HCT116 (cell line): ENCODE results near the gene CES1. TPM values are rescaled to one million over a fixed set of nuclear protein-coding genes. Genes with fewer than 3 reads are reported as not detected.
"Not testable (repeated sequence)": the region's sequence is repeated elsewhere in the genome, so short reads cannot be mapped to it uniquely, and the experiment has no call there.

ENCODE experiments used
- ATAC-seq: fragments of 200-7000 bp; cut with Tn5 transposase; 2 replicates; pipeline ENCODE4 v1.9.1; 2020; ENCODE audit warnings: mild to moderate bottlenecking, moderate library complexity
- BruUV-seq: library from RNA; stranded (reverse); fragments of 400-500 nt; replicated peaks from 2 replicates; lab custom pipeline; 2021; lab: Mats Ljungman, UMichigan
- CTCF ChIA-PET: fragments of 300-600 bp; sonication (Branson Sonifier 250); formaldehyde crosslinking; loops from one replicate; lab custom pipeline; 2021; ENCODE audit warnings: antibody characterized with exemption; lab: Charles Lee
- POLR2A ChIA-PET: fragments of 300-600, 350-600 bp; sonication (Branson Sonifier 250); formaldehyde crosslinking; loops from one replicate; lab custom pipeline; 2021; ENCODE audit warnings: antibody characterized with exemption; lab: Charles Lee
- RAD21 ChIA-PET, 2 experiments: fragments of 300-600 bp; sonication (Branson Sonifier 250); formaldehyde crosslinking; loops; one replicate each; lab custom pipeline; 2023; ENCODE audit warnings: low total read pairs in 2 of 2; ENCODE audit not compliant: uncharacterized antibody in 2 of 2, unreplicated experiment in 2 of 2, low non-redundant PET in 1 of 2; lab: Charles Lee
- DNase-seq: peaks from one replicate; pipeline ENCODE4 v3.0.0-alpha.2; 2010; ENCODE audit warnings: low read depth, low spot score
- H2AFZ ChIP-seq: fragments of 200-600 bp; shearing (Covaris generic), sonication (generic); 2 replicates; pipeline ENCODE4 v1.6.1; 2017; ENCODE audit warnings: low read depth, mixed run types, mixed read lengths, antibody characterized with exemption, low read length; ENCODE audit not compliant: poor library complexity, severe bottlenecking
- H3K27ac ChIP-seq: 2 replicates; pipeline ENCODE4 v1.5.1; 2012; ENCODE audit warnings: low read depth, low read length
- H3K27me3 ChIP-seq: fragments of 200-600 bp; sonication (generic); 2 replicates; pipeline ENCODE4 v1.6.1; 2016; ENCODE audit warnings: mixed run types, low read length, mixed read lengths; ENCODE audit not compliant: insufficient read depth
- H3K36me3 ChIP-seq, 2 experiments: fragments of 200-500 bp in 1 of 2; fragments of 200-600 bp in 1 of 2; sonication (Bioruptor generic) in 1 of 2; sonication (generic) in 1 of 2; 2 replicates each; pipeline versions ENCODE4 v1.5.1 to v1.6.1; 2014 to 2016; ENCODE audit warnings: low read length in 2 of 2, inconsistent platforms in 1 of 2, mixed read lengths in 1 of 2, mixed run types in 1 of 2; ENCODE audit not compliant: insufficient read depth in 2 of 2, control insufficient read depth in 1 of 2
- H3K4me1 ChIP-seq, 2 experiments: fragments of 200-600 bp in 1 of 2; sonication (generic) in 1 of 2; 2 replicates each; pipeline versions ENCODE4 v1.5.1 to v1.6.1; 2012 to 2017; ENCODE audit warnings: low read length in 2 of 2, inconsistent platforms in 1 of 2, mild to moderate bottlenecking in 1 of 2, mixed read lengths in 1 of 2, mixed run types in 1 of 2, moderate library complexity in 1 of 2; ENCODE audit not compliant: insufficient read depth in 2 of 2, control insufficient read depth in 1 of 2
- H3K4me2 ChIP-seq: fragments of 200-600 bp; sonication (generic); 2 replicates; pipeline ENCODE4 v1.6.1; 2017; ENCODE audit warnings: mixed run types, low read length, mixed read lengths
- H3K4me3 ChIP-seq, 2 experiments: fragments of 200-600 bp in 1 of 2; sonication (generic) in 1 of 2; replicated peaks in 1 of 2; 2 replicates each; pipeline ENCODE4 v1.5.1; 2011 to 2016; ENCODE audit warnings: low read length in 2 of 2, control low read depth in 1 of 2, low read depth in 1 of 2, mild to moderate bottlenecking in 1 of 2, mixed read lengths in 1 of 2, mixed run types in 1 of 2
- H3K79me2 ChIP-seq: fragments of 200-600 bp; sonication (generic); 2 replicates; pipeline ENCODE4 v1.6.1; 2017; ENCODE audit warnings: mild to moderate bottlenecking, mixed run types, low read length, moderate library complexity, mixed read lengths; ENCODE audit not compliant: insufficient read depth
- H3K9ac ChIP-seq: fragments of 200-600 bp; sonication (generic); 2 replicates; pipeline ENCODE4 v1.6.1; 2016; ENCODE audit warnings: low read length, mixed read lengths
- H3K9me2 ChIP-seq: fragments of 200-600 bp; sonication (generic), shearing (Covaris generic); 2 replicates; pipeline ENCODE4 v1.6.1; 2017; ENCODE audit warnings: mixed run types, mild to moderate bottlenecking, moderate library complexity; ENCODE audit not compliant: insufficient read depth
- H3K9me3 ChIP-seq, 2 experiments: fragments of 200-500 bp in 1 of 2; fragments of 200-600 bp in 1 of 2; sonication (Bioruptor generic) in 1 of 2; sonication (generic) in 1 of 2; 2 replicates each; pipeline ENCODE4 v1.6.1; 2014 to 2017; ENCODE audit warnings: low read length in 2 of 2, mixed read lengths in 2 of 2, inconsistent platforms in 1 of 2, low read depth in 1 of 2, mild to moderate bottlenecking in 1 of 2, mixed run types in 1 of 2, moderate library complexity in 1 of 2; ENCODE audit not compliant: control insufficient read depth in 1 of 2, insufficient read depth in 1 of 2
- H4K20me1 ChIP-seq: fragments of 200-600 bp; sonication (generic), shearing (Covaris generic); 2 replicates; pipeline ENCODE4 v1.6.1; 2017; ENCODE audit warnings: mixed run types, mild to moderate bottlenecking, moderate library complexity; ENCODE audit not compliant: insufficient read depth
- EZH2 ChIP-seq: fragments of 200-600 bp; sonication (generic); IDR thresholded peaks from 2 replicates; pipeline ENCODE4 v1.6.1; 2017; ENCODE audit warnings: antibody characterized with exemption, mixed run types
- FOSL1 ChIP-seq: IDR thresholded peaks from 2 replicates; pipeline ENCODE4 v1.6.1; 2012; ENCODE audit warnings: low read depth
- JUND ChIP-seq: IDR thresholded peaks from 2 replicates; pipeline ENCODE4 v1.6.1; 2012
- REST ChIP-seq: IDR thresholded peaks from 2 replicates; pipeline ENCODE4 v1.6.1; 2012; ENCODE audit warnings: low read depth
- SP1 ChIP-seq: IDR thresholded peaks from 2 replicates; pipeline ENCODE4 v1.6.1; 2012; ENCODE audit warnings: low read depth
- intact Hi-C: fragments of 100-400 bp; cut with micrococcal nuclease; formaldehyde crosslinking; loops from 2 replicates; pipeline ENCODE4 v1.10.0; 2022
- total RNA-seq: library from RNA; stranded (reverse); gene quantifications from one replicate; pipeline ENCODE4 v1.2.1, GENCODE V29; 2021; ENCODE audit not compliant: unreplicated experiment
- TF ChIP-seq, protein P1 (sequence below): IDR thresholded peaks from 2 replicates; pipeline ENCODE4 v1.6.1; 2012

Gene CES1
- total RNA-seq, 1 experiment from 2014 or later, result 1.8 TPM

DNA sequence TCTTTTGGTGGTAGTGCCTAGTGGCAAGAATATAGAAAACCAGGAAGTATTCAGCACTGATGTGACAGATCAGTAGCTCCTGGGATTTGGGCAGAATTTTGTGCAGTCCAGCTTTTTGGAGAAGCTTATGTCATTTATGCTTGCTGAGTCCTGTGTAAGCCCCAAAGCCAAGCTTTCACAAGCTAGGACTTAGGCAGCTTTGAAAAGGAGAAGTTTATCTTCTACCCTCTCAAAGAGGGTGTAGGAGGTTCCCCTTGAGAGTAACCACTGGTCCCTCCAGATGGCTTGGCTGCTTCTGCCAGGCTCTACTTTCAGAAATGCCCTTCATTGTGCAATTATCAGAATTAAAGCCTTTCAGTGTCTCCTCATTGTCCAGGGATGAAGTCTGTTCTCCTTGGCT, 78.8 kb downstream of the CES1 start:
- ChIA-PET RAD21 (no interaction called here), POLR2A (no interaction called here), CTCF (no interaction called here)
- Histone ChIP-seq H3K9me2 (no peaks in the 10 kb centered on the region), H3K9me3 (peaks cover 0 to 5% of the 10 kb centered on the region in 2 experiments; a peak in 1 of 4 replicates), H2AFZ (no peak overlapping the region), H3K27me3 (no peaks in the 10 kb centered on the region), H3K36me3 (no peaks in the 10 kb centered on the region), H3K4me1 (peaks cover 0 to 19% of the 10 kb centered on the region in 2 experiments; a peak in 3 of 4 replicates), H3K9ac (no peak overlapping the region), H3K4me2 (no peak overlapping the region), H4K20me1 (no peaks in the 10 kb centered on the region), H3K4me3 (no peak overlapping the region), H3K79me2 (no peaks in the 10 kb centered on the region), H3K27ac (peak overlapping the region; percentile 66; the same call in 1 of the 2 replicates)
- DNase-seq (no peak), ATAC-seq (no peak)
- BruUV-seq, result no TSS peak
- intact Hi-C loops, result no loop called here
- TF ChIP-seq, protein P1, sequence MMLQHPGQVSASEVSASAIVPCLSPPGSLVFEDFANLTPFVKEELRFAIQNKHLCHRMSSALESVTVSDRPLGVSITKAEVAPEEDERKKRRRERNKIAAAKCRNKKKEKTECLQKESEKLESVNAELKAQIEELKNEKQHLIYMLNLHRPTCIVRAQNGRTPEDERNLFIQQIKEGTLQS, result no peak
- TF ChIP-seq REST (no peak), SP1 (no peak), EZH2 (no peak)

DNA sequence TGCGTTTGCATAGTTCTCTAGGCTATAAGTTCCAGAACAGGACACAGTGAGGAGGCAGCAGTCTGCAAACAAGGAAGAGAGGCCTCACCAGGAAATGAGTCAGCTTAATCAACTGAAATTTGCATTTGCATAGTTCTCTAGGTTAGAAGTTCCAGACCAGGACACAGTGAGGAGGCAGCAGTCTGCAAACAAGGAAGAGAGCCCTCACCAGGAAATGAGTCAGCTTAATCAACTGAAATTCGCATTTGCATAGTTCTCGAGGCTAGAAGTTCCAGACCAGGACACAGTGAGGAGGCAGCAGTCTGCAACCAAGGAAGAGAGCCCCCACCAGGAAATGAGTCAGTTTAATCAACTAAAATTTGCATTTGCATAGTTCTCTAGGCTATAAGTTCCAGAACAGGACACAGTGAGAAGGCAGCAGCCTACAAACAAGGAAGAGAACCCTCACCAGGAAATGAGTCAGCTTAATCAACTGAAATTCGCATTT, 79.7 kb downstream of the CES1 start:
- TF ChIP-seq JUND, result peak; percentile 28; the same call in 1 of the 2 replicates
- peak; percentile 18; the same call in 1 of the 2 replicates for TF ChIP-seq SP1
- TF ChIP-seq FOSL1, result peak; percentile 46; the same call in 1 of the 2 replicates
- H2AFZ ChIP-seq, H3K79me2 ChIP-seq, ATAC-seq, H4K20me1 ChIP-seq, H3K9me3 ChIP-seq, H3K4me3 ChIP-seq, H3K9ac ChIP-seq, RAD21 ChIA-PET, POLR2A ChIA-PET, intact Hi-C loops, BruUV-seq, CTCF ChIA-PET, H3K9me2 ChIP-seq, H3K27me3 ChIP-seq, H3K36me3 ChIP-seq: not testable (repeated sequence)
- peak; percentile 13 for DNase-seq
- peaks cover 0 to 19% of the 10 kb centered on the region in 2 experiments; a peak in 3 of 4 replicates for H3K4me1 ChIP-seq
- H3K27ac ChIP-seq, result peak overlapping the region; percentile 66; the same call in 1 of the 2 replicates
- H3K4me2 ChIP-seq, result peak overlapping the region; percentile 33; the same call in 1 of the 2 replicates

Other genes with a start within 250 kb of the CES1 start
- gene SLC6A2, start 177.1 kb downstream of the CES1 start, total RNA-seq, result not detected
- not detected for gene CES5A, start 42.3 kb upstream of the CES1 start, total RNA-seq